Activated CD8-positive, alpha-beta memory T cell treated with anti-CD3 and anti-CD28 coated beads, Interleukin-2, amount 10 ng/mL, durations not matched to agents 7 days and 5 days (primary cell): ENCODE results near the gene LHX6. TPM values are rescaled to one million over a fixed set of nuclear protein-coding genes. Genes with fewer than 3 reads are reported as not detected.

Experiments used
- ATAC-seq: fragments of 150-1000 bp; cut with Tn5 transposase; one replicate; pipeline ENCODE4 v1.10.0; 2021; ENCODE audit warnings: moderate library complexity
- CTCF ChIA-PET: fragments of 350-600 bp; sonication (Branson Sonifier 250); formaldehyde crosslinking; loops from one replicate; lab custom pipeline; 2021; ENCODE audit warnings: antibody characterized with exemption; lab: Charles Lee
- DNase-seq: peaks from one replicate; pipeline ENCODE4 v3.0.0-alpha.2; 2020
- H3K27ac Mint-ChIP-seq: one replicate; pipeline ENCODE4 v1.8.0; 2021; ENCODE audit warnings: mild to moderate bottlenecking, mixed read lengths
- H3K27me3 Mint-ChIP-seq: one replicate; pipeline ENCODE4 v1.8.0; 2021; ENCODE audit warnings: mixed read lengths
- H3K36me3 Mint-ChIP-seq: one replicate; pipeline ENCODE4 v1.8.0; 2021; ENCODE audit warnings: mild to moderate bottlenecking, mixed read lengths
- H3K4me1 Mint-ChIP-seq: one replicate; pipeline ENCODE4 v1.8.0; 2021; ENCODE audit warnings: mixed read lengths
- H3K4me3 Mint-ChIP-seq: one replicate; pipeline ENCODE4 v1.8.0; 2021; ENCODE audit warnings: mild to moderate bottlenecking, moderate library complexity, mixed read lengths
- H3K9me3 Mint-ChIP-seq: one replicate; pipeline ENCODE4 v1.8.0; 2022; ENCODE audit warnings: low read depth, mixed read lengths
- total RNA-seq, 2 experiments: library from RNA; stranded (reverse); gene quantifications; one replicate each; pipeline ENCODE4 v1.2.3, GENCODE V29; 2021

The LHX6 gene
- total RNA-seq, 2 experiments from 2014 or later: not detected

DNA sequence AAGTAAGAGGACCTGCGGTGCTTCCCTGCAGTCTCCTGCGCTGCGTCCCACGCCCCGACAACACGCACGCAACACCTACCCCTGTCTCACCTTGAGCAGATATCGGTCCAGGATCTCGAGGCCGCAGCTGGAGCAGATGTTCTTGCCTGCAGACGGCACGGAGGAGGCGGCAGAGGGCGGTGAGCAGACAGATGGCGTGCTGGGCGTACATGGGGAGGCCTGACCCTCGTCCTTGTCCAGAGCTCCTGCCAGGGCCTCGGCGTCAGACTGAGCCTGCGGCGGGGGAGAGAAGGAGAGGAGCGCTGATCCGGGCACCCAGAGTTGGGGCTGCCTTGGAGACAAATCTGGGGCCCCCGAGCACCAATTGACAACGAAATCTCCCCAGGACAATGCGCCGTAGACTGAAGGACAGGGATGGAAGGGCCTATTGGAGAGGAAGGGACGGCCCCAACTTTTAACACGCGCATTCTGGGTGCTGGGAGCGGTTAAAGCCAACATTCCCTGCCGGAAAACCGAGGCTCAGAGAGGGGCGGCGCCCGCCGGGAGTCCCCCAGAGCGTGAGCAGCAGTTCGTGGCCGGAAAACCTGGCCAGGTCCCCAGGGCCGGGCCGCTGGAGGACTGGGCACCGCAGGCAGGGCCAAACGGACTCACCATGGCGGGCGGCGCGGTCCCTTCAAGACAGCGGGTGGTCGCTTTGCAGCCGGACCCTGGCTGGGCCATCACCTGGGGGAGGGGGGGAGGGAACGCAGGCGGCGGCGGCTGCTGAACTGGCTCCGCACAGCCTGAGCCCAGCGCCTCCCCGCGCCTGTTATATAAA, 1.8 kb downstream of the LHX6 start:
- no peaks in the 10 kb centered on the region for H3K36me3 Mint-ChIP-seq
- no peak overlapping the region for H3K27ac Mint-ChIP-seq
- DNase-seq (no peak), ATAC-seq (no peak)
- H3K9me3 Mint-ChIP-seq: no peaks in the 10 kb centered on the region
- peaks cover 5% of the 10 kb centered on the region for H3K4me1 Mint-ChIP-seq
- CTCF ChIA-PET: no interaction called here
- H3K4me3 Mint-ChIP-seq: no peak overlapping the region
- peaks cover 59% of the 10 kb centered on the region for H3K27me3 Mint-ChIP-seq

DNA sequence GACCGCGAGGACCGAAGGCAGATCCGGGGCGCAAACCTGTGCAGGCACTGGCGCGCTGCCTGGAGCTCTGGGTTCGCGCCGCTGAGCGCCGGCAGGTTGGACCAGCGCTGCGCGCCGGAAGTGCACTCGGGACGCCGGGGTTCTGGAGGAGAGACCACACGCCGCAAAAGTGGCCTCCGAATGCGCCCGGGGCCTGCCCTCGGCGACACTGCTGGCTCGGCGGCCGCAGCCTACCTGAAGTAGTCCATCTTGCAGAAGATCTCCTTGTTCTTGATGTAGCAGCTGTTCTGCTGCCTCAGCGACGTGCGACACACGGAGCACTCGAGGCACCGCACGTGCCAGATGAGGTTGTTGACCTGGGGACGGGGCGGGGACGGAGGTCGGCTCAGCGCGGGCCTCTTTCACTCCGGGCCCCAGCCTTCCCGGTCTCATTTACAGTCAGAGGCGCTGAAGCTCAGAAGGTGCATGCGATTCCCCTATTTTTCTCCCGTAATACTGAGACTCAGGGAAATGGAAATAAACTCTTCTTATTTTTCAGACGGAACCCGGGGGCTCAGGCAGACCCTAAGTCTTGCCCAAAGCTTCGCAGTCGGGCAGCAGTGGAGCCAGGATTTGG, 2.5 kb downstream of the LHX6 start:
- H3K27ac Mint-ChIP-seq: no peak overlapping the region
- H3K4me1 Mint-ChIP-seq: peaks cover 5% of the 10 kb centered on the region
- peaks cover 61% of the 10 kb centered on the region for H3K27me3 Mint-ChIP-seq
- no peaks in the 10 kb centered on the region for H3K36me3 Mint-ChIP-seq
- DNase-seq: no peak
- no peak overlapping the region for H3K4me3 Mint-ChIP-seq
- no peak for ATAC-seq
- H3K9me3 Mint-ChIP-seq: no peaks in the 10 kb centered on the region
- CTCF ChIA-PET: no interaction called here

DNA sequence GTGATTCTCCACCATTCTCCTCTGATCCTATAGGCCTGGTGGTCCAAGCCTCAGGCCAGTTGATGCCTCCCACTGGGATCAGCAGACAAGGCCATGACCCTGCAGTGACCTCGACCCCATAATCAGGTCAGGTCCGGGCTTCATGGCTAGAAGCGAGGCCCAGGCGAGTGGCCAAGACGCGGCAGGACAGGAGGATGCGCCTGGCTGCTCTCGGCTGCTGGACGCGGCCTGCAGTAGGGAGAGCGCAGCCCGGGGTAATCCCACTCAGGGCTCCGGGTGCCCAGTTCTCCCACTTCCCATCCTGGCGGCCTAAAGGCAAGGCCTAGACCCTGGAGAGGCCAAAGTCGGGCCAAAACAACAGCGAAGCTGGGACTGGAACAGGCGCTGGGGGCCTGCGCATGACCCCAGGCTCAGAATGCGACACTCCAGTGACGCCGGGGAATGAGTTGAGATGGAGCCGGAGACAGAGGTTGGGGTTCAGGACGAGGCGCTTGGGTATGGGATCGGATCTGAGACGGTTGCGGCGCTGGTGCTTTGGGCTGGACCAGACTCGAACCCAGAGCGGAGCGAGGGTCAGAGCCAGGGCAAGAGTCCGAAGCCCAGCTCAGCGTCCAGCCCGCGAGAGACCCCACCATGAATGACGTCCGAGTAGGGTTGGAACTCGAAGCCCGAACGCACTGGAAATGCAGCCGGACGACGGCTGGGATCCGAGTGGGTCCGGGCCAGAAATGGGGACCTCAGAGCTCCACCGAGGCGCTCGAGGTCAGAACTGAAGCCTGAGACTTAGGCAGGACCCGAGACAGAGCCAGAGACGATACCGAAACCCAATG, 3.2 kb downstream of the LHX6 start:
- Mint-ChIP-seq H3K4me3 (no peak overlapping the region), H3K27me3 (peaks cover 67% of the 10 kb centered on the region), H3K27ac (no peak overlapping the region), H3K4me1 (peaks cover 5% of the 10 kb centered on the region), H3K36me3 (no peaks in the 10 kb centered on the region), H3K9me3 (no peaks in the 10 kb centered on the region)
- DNase-seq (no peak), ATAC-seq (no peak)
- CTCF ChIA-PET: no interaction called here

- no peaks in the 10 kb centered on the region for H3K9me3 Mint-ChIP-seq
- DNase-seq (no peak), ATAC-seq (no peak)
- H3K27me3 Mint-ChIP-seq: peaks cover 88% of the 10 kb centered on the region
- no peak overlapping the region for H3K27ac Mint-ChIP-seq
- H3K4me1 Mint-ChIP-seq: peaks cover 19% of the 10 kb centered on the region
- CTCF ChIA-PET: interaction anchor here (1.0 kb wide), 1 partner anchor 9 kb away, joined by 3 read pairs; no protein-coding TSS in a partner anchor
- H3K36me3 Mint-ChIP-seq: no peaks in the 10 kb centered on the region
- H3K4me3 Mint-ChIP-seq: no peak overlapping the region
Observed at GRCh38 chr9:122223435-122223834, 5.3 kb downstream of the LHX6 start.

DNA sequence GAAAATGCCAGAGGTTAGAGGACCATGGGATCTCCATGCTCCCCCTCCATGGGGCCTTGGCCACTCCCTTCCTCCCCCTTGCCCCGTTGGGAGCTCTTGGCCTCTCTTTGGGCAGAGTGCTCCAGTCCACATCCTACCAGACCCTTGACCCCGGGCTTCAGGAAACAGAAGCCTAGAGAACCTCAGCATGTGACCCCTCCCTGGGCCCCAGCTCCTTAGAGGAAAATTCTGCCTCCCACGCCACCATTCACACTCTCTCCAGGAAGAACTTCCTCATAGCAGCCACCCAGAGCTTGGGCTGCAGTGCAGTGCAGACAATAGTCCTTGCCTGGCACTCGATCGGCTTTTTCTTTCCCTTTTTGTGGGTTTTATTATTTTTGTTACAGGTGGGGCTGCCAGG, 6.0 kb downstream of the LHX6 start:
- peaks cover 90% of the 10 kb centered on the region for H3K27me3 Mint-ChIP-seq
- H3K27ac Mint-ChIP-seq: no peak overlapping the region
- H3K4me3 Mint-ChIP-seq: no peak overlapping the region
- CTCF ChIA-PET: interaction anchor here (1.0 kb wide), 1 partner anchor 9 kb away, joined by 3 read pairs; no protein-coding TSS in a partner anchor
- DNase-seq (no peak), ATAC-seq (no peak)
- H3K36me3 Mint-ChIP-seq: no peaks in the 10 kb centered on the region
- H3K9me3 Mint-ChIP-seq: no peaks in the 10 kb centered on the region
- peaks cover 24% of the 10 kb centered on the region for H3K4me1 Mint-ChIP-seq

DNA sequence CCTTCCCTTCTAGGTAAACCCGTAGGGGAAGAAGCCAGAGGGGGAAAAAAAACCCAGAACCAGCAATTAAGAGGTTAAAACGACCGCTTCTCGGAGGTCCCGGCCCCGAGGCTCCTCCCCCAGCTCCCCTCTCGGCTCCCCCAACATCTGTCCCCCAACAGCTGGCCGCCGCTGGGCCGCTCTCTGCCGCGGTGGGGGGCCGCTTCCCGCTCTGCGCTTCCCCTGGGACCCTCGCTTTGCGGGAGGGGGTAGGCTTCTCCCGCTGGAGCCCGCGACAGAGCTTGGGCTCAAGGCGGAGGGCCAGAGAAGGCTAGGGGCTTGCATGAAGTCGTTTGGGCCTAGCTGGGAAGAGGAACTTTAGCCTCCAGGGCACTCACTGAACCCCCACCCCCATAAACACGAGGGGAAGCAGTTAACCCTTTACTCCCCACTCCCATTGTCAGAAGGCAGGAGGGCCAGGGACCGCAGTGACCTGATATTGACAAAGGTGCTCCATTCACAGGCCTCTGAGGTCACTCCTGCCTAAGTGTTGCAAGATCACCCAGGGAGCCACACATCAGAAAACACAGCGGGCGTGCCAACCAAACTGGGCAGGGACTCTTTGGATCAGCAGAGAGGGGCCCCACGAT, 7.5 kb downstream of the LHX6 start:
- Mint-ChIP-seq H3K4me3 (no peak overlapping the region), H3K4me1 (peaks cover 20% of the 10 kb centered on the region), H3K27ac (no peak overlapping the region), H3K36me3 (no peaks in the 10 kb centered on the region), H3K27me3 (peaks cover 89% of the 10 kb centered on the region), H3K9me3 (no peaks in the 10 kb centered on the region)
- no peak for ATAC-seq
- DNase-seq: no peak
- CTCF ChIA-PET: no interaction called here

DNA sequence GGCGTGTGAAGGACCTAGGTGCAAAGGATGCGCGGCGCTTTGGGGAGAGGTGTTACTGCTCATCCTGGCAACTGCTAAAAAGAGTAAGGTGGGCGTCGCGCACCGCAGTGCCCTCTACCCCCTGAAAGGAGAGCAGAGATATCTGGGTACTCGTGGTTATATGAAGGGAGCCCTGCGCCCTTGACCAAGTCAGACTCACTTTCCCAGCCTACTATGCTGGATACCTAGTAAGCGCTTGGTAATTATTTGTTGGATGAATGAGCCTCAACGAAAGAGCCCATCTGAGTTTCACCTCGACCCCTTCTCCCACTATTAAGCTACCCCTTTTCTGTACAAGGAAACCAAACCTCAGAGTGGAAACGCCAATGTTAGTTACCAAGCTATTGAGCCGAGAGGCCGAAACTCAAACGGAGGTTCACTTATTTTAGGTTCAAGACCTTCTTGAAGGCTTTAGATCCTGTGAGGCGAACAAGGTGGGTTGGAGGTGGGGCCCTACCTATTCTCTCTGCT, 8.0 kb downstream of the LHX6 start:
- H3K27ac Mint-ChIP-seq: no peak overlapping the region
- ATAC-seq: no peak
- no peaks in the 10 kb centered on the region for H3K36me3 Mint-ChIP-seq

GRCh38 chr9:122219856-122220672, 8.7 kb downstream of the LHX6 start:
- Mint-ChIP-seq H3K9me3 (no peaks in the 10 kb centered on the region), H3K36me3 (no peaks in the 10 kb centered on the region), H3K27me3 (peaks cover 90% of the 10 kb centered on the region), H3K4me1 (peaks cover 19% of the 10 kb centered on the region), H3K27ac (no peak overlapping the region), H3K4me3 (no peak overlapping the region)
- DNase-seq: no peak
- no peak for ATAC-seq
- CTCF ChIA-PET: no interaction called here

More for the DNA sequence above, 8.0 kb downstream of the LHX6 start:
- H3K27me3 Mint-ChIP-seq: peaks cover 90% of the 10 kb centered on the region
- H3K4me1 Mint-ChIP-seq: peaks cover 19% of the 10 kb centered on the region
- H3K9me3 Mint-ChIP-seq: no peaks in the 10 kb centered on the region
- no peak for DNase-seq
- H3K4me3 Mint-ChIP-seq: no peak overlapping the region
- CTCF ChIA-PET: no interaction called here

DNA sequence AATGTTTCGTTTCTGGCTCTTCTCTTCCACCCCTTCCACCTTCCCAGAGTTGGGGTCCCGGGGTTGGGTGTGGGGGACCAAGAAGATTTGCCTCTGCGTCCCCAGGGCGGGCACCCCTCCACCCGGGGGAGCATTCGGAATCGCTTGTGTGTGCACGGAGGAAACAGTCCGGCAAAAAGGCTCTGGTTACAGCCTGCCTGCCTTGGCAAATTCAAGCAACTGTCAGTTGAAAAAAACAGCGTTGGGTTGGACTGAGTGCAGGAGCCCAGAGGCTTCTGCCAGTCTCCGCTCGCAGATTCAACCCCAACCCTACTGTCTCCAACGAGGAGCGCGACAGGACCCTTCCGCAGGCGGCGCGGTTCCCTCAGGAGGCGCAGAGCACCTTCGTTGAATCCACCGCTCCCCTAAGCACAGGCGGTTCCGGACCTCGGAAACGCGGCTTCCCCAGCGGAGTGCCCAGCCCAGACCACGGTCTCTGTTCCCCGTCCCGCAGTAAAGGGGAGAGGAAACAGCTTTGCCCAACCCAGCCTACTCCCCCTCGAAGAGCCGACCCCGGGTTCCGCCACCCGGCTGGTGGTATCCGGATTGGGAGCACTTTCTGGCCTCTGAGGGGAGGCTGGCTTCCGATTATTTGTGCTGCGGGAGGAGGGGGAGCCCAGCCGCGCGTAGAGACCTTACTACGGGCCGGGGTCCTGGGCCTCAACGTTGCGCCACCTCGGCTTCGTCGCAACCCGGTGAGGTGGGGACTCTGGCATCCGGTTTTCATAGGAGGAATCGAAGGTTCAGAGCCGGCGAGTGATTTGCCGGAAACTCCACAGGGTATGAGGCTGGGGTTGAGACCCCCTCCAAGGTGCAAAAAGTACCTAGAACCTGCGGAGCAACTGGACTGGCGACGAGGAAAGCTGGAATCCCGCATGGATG, 9.6 kb downstream of the LHX6 start:
- CTCF ChIA-PET: no interaction called here
- H3K4me3 Mint-ChIP-seq: peak overlapping the region; percentile 36
- ATAC-seq: peak; percentile 30

DNA sequence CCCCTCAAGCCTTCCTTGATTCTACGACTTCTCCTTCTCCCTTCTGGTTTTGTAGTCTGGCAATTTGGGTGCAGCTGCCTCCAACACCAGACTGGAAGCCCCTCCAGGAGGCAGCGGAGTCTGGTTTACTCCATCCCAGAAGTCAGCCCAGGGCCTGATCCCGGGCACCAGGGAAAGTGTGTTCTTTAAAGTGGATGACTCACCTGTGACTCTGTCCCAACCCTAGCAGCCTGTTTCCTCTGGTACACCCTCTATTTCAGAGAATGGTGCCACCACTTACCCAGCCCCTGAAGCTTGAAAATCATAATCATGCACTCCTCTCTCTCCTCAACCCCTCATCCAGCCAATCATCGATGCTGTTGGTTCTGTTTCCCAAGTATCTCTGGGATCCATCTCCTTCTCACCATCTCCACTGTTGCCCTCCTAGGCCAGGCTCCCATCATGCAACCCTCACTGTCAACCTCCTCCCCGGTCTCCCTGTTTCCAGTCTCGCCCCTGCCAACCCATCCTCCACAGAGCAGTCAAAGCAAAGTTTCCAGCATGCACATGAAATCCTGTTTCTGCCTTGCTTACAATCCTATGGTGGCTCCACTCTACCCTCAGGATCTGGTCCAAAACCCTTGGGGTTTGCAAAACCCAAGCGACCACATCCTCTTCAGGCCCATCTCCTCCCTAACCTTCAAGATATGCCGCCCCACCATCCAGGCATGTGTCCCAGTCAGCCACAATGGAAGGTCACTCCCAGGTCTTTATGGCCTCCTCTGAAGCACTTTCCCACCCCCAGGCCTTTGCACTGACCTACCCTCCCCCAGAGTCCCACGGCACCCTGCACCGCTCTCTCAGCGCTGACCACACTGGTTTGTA, 10.5 kb downstream of the LHX6 start:
- Mint-ChIP-seq H3K9me3 (no peaks in the 10 kb centered on the region), H3K36me3 (no peaks in the 10 kb centered on the region), H3K27me3 (peaks cover 90% of the 10 kb centered on the region), H3K4me1 (peaks cover 21% of the 10 kb centered on the region), H3K27ac (no peak overlapping the region), H3K4me3 (peak overlapping the region; percentile 36)
- DNase-seq (peak; percentile 46), ATAC-seq (no peak)
- CTCF ChIA-PET: interaction anchor here (1.8 kb wide), 1 partner anchor 119 kb away, joined by 5 read pairs; no protein-coding TSS in a partner anchor

More for the DNA sequence above, 9.6 kb downstream of the LHX6 start:
- H3K36me3 Mint-ChIP-seq: no peaks in the 10 kb centered on the region
- DNase-seq: no peak
- peaks cover 21% of the 10 kb centered on the region for H3K4me1 Mint-ChIP-seq
- H3K27ac Mint-ChIP-seq: no peak overlapping the region
- H3K9me3 Mint-ChIP-seq: no peaks in the 10 kb centered on the region
- H3K27me3 Mint-ChIP-seq: peaks cover 93% of the 10 kb centered on the region

GRCh38 chr9:122217640-122218039, 11.1 kb downstream of the LHX6 start:
- no peak overlapping the region for H3K4me3 Mint-ChIP-seq
- no peak for ATAC-seq
- peaks cover 21% of the 10 kb centered on the region for H3K4me1 Mint-ChIP-seq
- H3K36me3 Mint-ChIP-seq: no peaks in the 10 kb centered on the region
- no peak for DNase-seq
- H3K27me3 Mint-ChIP-seq: peaks cover 90% of the 10 kb centered on the region
- H3K27ac Mint-ChIP-seq: no peak overlapping the region
- no peaks in the 10 kb centered on the region for H3K9me3 Mint-ChIP-seq
- CTCF ChIA-PET: interaction anchor here (1.8 kb wide), 1 partner anchor 119 kb away, joined by 5 read pairs; no protein-coding TSS in a partner anchor
